Fibroblast of mammary gland (primary cell): ENCODE results near the gene RETREG1.

Experiments
- DNase-seq: peaks from one replicate; pipeline ENCODE4 v3.0.0-alpha.2; 2010; ENCODE audit warnings: low read depth
- H3K4me3 ChIP-seq: 2 replicates; pipeline ENCODE4 v1.5.1; 2011; ENCODE audit warnings: low read depth, mild to moderate bottlenecking, low read length, moderate library complexity; ENCODE audit not compliant: control insufficient read depth
- TF ChIP-seq, protein P1 (sequence below): conservative IDR thresholded peaks from 2 replicates; pipeline ENCODE4 v1.5.1; 2011; ENCODE audit warnings: low read depth, low read length, inconsistent platforms; ENCODE audit not compliant: control insufficient read depth, insufficient read depth

Gene RETREG1

DNA sequence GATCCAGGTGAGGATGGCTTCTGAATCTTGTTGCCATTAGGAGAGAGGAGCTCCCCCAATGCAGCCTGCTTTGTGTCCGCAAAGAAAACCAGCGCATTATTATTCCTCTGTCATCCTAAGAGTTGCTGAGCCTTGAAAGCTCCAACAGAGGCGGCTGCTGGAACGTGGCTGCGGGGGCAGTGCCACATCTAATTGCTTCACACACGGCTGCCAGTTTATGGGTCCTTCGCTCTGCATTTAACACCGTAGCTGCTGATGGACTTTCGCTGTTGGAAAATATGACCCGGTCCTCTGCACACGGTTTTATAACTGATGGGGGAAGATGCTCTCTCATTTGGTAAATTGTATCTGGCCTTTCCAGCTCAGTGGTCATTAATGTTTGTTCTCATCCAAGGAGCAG, 189.2 kb downstream of the RETREG1 start:
- H3K4me3 ChIP-seq = no peak overlapping the region
- TF ChIP-seq, protein P1, sequence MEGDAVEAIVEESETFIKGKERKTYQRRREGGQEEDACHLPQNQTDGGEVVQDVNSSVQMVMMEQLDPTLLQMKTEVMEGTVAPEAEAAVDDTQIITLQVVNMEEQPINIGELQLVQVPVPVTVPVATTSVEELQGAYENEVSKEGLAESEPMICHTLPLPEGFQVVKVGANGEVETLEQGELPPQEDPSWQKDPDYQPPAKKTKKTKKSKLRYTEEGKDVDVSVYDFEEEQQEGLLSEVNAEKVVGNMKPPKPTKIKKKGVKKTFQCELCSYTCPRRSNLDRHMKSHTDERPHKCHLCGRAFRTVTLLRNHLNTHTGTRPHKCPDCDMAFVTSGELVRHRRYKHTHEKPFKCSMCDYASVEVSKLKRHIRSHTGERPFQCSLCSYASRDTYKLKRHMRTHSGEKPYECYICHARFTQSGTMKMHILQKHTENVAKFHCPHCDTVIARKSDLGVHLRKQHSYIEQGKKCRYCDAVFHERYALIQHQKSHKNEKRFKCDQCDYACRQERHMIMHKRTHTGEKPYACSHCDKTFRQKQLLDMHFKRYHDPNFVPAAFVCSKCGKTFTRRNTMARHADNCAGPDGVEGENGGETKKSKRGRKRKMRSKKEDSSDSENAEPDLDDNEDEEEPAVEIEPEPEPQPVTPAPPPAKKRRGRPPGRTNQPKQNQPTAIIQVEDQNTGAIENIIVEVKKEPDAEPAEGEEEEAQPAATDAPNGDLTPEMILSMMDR = no peak
- no peak for DNase-seq
